ENCODE data around the gene SYNPO. TPM values are rescaled to one million over a fixed set of nuclear protein-coding genes. Genes with fewer than 3 reads are reported as not detected.

Gene SYNPO
- total RNA-seq, 1 donor from 2014 or later = 24.5 TPM

- H3K4me3 Mint-ChIP-seq = no peak within 1 kb of the TSS
- H3K36me3 Mint-ChIP-seq = peaks cover 6% of the 10 kb centered on the region
- no peaks in the 10 kb centered on the region for H3K27me3 Mint-ChIP-seq
- peak; percentile 67 for TF ChIP-seq CTCF (conservative IDR thresholded peaks at IDR 0.05)
- H3K27ac Mint-ChIP-seq = peak within 1 kb of the TSS; percentile 67
- peak; percentile 91 for DNase-seq (ENCODE audit: extremely low spot score, unreplicated experiment)
- no peaks in the 10 kb centered on the region for H3K4me1 Mint-ChIP-seq (ENCODE audit: unreplicated experiment)
- H3K9me3 Mint-ChIP-seq = no peaks in the 10 kb centered on the region
These were observed 60.3 kb downstream of the SYNPO start, which contains the start of gene RBM22 for GRCh38 chr5:150700594-150701377. RBM22 (minus strand) TSS chr5:150701062; CDS start chr5:150700985, 77 bp downstream.

GRCh38 chr5:150703762-150704161 is 63.3 kb downstream of the SYNPO start:
- no peaks in the 10 kb centered on the region for H3K27me3 Mint-ChIP-seq
- no peaks in the 10 kb centered on the region for H3K4me1 Mint-ChIP-seq (ENCODE audit: unreplicated experiment)
- DNase-seq (ENCODE audit: extremely low spot score, unreplicated experiment) = no peak
- H3K9me3 Mint-ChIP-seq = no peaks in the 10 kb centered on the region
- H3K36me3 Mint-ChIP-seq = peaks cover 8% of the 10 kb centered on the region
- TF ChIP-seq CTCF (conservative IDR thresholded peaks at IDR 0.05) = no peak
- H3K4me3 Mint-ChIP-seq = no peak overlapping the region
- H3K27ac Mint-ChIP-seq = no peak overlapping the region

GRCh38 chr5:150706776-150707390 is 66.4 kb downstream of the SYNPO start:
- Mint-ChIP-seq H3K36me3 (peaks cover 12% of the 10 kb centered on the region), H3K9me3 (no peaks in the 10 kb centered on the region), H3K27ac (no peak overlapping the region), H3K27me3 (no peaks in the 10 kb centered on the region), H3K4me1 (ENCODE audit: unreplicated experiment) (no peaks in the 10 kb centered on the region), H3K4me3 (no peak overlapping the region)
- TF ChIP-seq CTCF (conservative IDR thresholded peaks at IDR 0.05) = no peak
- no peak for DNase-seq (ENCODE audit: extremely low spot score, unreplicated experiment)

Other genes starting within 250 kb of the SYNPO start
- 24.9 and 37.2 TPM in 2 replicates for gene CD74, start 227.8 kb upstream of the SYNPO start, total RNA-seq (ENCODE audit: low replicate concordance)
- gene RPS14, start 190.9 kb upstream of the SYNPO start, total RNA-seq (ENCODE audit: low replicate concordance) = 2,469 and 2,543 TPM in 2 replicates
- gene NDST1, start 132.5 kb upstream of the SYNPO start, total RNA-seq (ENCODE audit: low replicate concordance) = 96.5 and 101 TPM in 2 replicates
- gene MYOZ3, start 20.6 kb downstream of the SYNPO start, total RNA-seq (ENCODE audit: low replicate concordance) = 0.17 and 6.1 TPM in 2 replicates
- gene RBM22, start 60.4 kb downstream of the SYNPO start, total RNA-seq (ENCODE audit: low replicate concordance) = 49.2 and 65.8 TPM in 2 replicates
- 41.8 and 63.9 TPM in 2 replicates for gene DCTN4, start 118.4 kb downstream of the SYNPO start, total RNA-seq (ENCODE audit: low replicate concordance)
- gene SMIM3, start 138.1 kb downstream of the SYNPO start, total RNA-seq (ENCODE audit: low replicate concordance) = 8.2 and 11.0 TPM in 2 replicates
- not detected in 2 replicates for gene IRGM, start 205.9 kb downstream of the SYNPO start, total RNA-seq (ENCODE audit: low replicate concordance)

Data from type B pancreatic cell (in vitro differentiated cells).